DND-41 (cell line): Measurements from ENCODE around the gene SEMA4C.

Experiments used
- ATAC-seq: fragments of 200-7000 bp; cut with Tn5 transposase; 3 replicates; pipeline ENCODE4 v1.9.1; 2021; ENCODE audit warnings: low read depth; ENCODE audit not compliant: insufficient read depth
- DNase-seq: peaks from one replicate; pipeline ENCODE4 v3.0.0-alpha.2; 2020
- H2AFZ ChIP-seq: 2 replicates; pipeline ENCODE4 v1.6.0; 2012; ENCODE audit warnings: low read depth, low read length
- H3K27ac ChIP-seq: 2 replicates; pipeline ENCODE4 v1.5.1; 2012; ENCODE audit warnings: low read length, inconsistent platforms
- H3K27me3 ChIP-seq: fragments of 200-600 bp; sonication (generic); 2 replicates; pipeline ENCODE4 v1.6.0; 2012; ENCODE audit warnings: low read length, mild to moderate bottlenecking, inconsistent platforms; ENCODE audit not compliant: insufficient read depth, poor library complexity
- H3K36me3 ChIP-seq: 2 replicates; pipeline ENCODE4 v1.5.1; 2012; ENCODE audit warnings: low read length, inconsistent platforms; ENCODE audit not compliant: insufficient read depth
- H3K4me1 ChIP-seq: 2 replicates; pipeline ENCODE4 v1.5.1; 2012; ENCODE audit warnings: mild to moderate bottlenecking, low read length; ENCODE audit not compliant: insufficient read depth
- H3K4me2 ChIP-seq: 2 replicates; pipeline ENCODE4 v1.6.0; 2012; ENCODE audit warnings: mild to moderate bottlenecking, moderate library complexity, low read length, inconsistent platforms; ENCODE audit not compliant: insufficient read depth
- H3K4me3 ChIP-seq, 2 experiments: fragments of 200-600 bp in 1 of 2; shearing (Covaris generic) in 1 of 2; 2 replicates each; pipeline ENCODE4 v1.5.1; 2012 to 2016; ENCODE audit warnings: inconsistent platforms in 2 of 2, low read length in 2 of 2, mild to moderate bottlenecking in 2 of 2, low read depth in 1 of 2, moderate library complexity in 1 of 2
- H3K79me2 ChIP-seq: 2 replicates; pipeline ENCODE4 v1.6.0; 2012; ENCODE audit warnings: low read length, inconsistent platforms; ENCODE audit not compliant: insufficient read depth
- H3K9ac ChIP-seq: 2 replicates; pipeline ENCODE4 v1.6.0; 2012; ENCODE audit warnings: low read depth, mild to moderate bottlenecking, inconsistent platforms, low read length, moderate library complexity
- H3K9me3 ChIP-seq: 2 replicates; pipeline ENCODE4 v1.5.1; 2012; ENCODE audit warnings: low read length, moderate library complexity, mild to moderate bottlenecking, inconsistent platforms; ENCODE audit not compliant: insufficient read depth, severe bottlenecking
- H4K20me1 ChIP-seq: 2 replicates; pipeline ENCODE4 v1.6.0; 2012; ENCODE audit warnings: low read length; ENCODE audit not compliant: insufficient read depth
- EZH2 ChIP-seq: IDR thresholded peaks from 3 replicates; pipeline ENCODE4 v1.6.1; 2012; ENCODE audit warnings: borderline replicate concordance, low read depth, mild to moderate bottlenecking, moderate library complexity, low read length, inconsistent platforms; ENCODE audit not compliant: severe bottlenecking
- TF ChIP-seq, protein P1 (sequence below): IDR thresholded peaks from 2 replicates; pipeline ENCODE4 v1.5.1; 2012; ENCODE audit warnings: borderline replicate concordance, low read length, moderate library complexity, mild to moderate bottlenecking; ENCODE audit not compliant: poor library complexity, severe bottlenecking; ENCODE audit errors: extremely low read depth

SEMA4C gene

DNA sequence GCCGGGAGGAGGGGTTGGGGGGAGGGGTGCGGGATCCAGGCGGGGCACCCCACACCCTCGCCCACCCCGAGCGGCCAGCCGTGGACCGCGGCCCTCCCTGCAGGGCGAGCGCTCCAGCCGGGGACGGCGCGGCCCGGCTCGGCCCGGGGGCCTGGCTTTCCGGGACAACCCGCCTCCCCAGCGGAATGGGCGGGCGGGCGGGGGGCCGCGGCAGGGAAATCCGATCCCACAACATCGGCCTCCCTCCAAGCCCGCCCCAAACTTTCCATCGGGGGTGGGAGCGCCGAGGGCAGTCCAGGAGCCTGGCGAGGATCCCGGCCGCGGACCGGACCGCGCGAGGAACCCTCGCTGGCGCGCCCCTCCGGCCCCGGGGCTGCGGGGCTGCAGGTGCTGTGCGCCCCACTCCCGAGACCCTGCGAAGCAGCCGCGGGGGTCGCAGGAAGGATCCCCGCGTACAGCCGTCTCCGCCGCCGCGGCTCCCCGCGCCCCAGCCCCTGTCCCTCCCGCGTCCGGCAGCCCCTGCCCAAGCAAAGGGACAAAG, 529 bp downstream of the SEMA4C start:
- ATAC-seq: no peak
- Histone ChIP-seq H3K79me2 (no peaks in the 10 kb centered on the region), H2AFZ (no peak overlapping the region), H3K36me3 (no peaks in the 10 kb centered on the region), H3K4me2 (no peak overlapping the region), H3K9me3 (no peaks in the 10 kb centered on the region), H3K9ac (no peak overlapping the region), H4K20me1 (peaks cover 2% of the 10 kb centered on the region; the same call in 1 of the 2 replicates), H3K4me1 (no peaks in the 10 kb centered on the region), H3K27me3 (no peaks in the 10 kb centered on the region), H3K4me3 (no peak overlapping the region), H3K27ac (no peak overlapping the region)
- TF ChIP-seq, protein P1, sequence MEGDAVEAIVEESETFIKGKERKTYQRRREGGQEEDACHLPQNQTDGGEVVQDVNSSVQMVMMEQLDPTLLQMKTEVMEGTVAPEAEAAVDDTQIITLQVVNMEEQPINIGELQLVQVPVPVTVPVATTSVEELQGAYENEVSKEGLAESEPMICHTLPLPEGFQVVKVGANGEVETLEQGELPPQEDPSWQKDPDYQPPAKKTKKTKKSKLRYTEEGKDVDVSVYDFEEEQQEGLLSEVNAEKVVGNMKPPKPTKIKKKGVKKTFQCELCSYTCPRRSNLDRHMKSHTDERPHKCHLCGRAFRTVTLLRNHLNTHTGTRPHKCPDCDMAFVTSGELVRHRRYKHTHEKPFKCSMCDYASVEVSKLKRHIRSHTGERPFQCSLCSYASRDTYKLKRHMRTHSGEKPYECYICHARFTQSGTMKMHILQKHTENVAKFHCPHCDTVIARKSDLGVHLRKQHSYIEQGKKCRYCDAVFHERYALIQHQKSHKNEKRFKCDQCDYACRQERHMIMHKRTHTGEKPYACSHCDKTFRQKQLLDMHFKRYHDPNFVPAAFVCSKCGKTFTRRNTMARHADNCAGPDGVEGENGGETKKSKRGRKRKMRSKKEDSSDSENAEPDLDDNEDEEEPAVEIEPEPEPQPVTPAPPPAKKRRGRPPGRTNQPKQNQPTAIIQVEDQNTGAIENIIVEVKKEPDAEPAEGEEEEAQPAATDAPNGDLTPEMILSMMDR: no peak
- TF ChIP-seq EZH2: no peak
- DNase-seq: no peak

DNA sequence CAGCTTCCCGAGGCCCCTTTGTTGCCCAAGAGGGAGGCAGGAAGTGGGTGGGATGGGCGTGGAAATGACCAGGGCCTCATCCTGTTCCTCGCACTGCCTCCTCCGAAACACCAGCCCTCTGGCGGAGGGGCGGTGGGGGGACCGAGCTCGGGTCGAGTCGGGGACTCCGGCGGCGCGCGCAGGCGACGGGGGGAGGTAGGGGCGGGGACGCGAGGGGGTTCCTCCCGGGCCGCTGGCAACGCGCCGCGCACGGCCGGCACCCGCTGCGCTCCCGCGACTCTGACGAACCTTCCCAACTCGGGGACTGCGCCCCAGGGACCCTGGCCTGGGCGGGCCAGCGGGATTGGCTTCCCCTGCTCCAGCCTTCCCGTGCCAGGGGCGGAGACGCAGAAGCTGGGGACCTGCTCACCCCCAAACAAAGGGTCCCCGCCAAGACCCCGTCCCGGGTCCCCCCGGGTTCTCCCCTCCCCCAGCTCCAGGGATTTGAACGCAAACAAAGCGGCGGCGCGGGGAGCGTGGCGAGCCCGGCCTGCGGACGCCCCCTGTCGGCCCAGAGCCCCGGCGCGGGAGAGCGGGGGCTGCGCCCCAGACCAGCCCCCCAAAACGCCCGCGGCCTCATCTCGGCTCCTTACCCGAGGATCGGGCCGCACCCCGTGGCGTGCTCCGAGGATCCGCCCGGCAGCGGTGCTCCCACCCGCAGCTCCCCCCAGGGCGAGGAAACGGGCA, 1.2 kb downstream of the SEMA4C start:
- no peak overlapping the region for H3K4me2 ChIP-seq
- H3K4me1 ChIP-seq: no peaks in the 10 kb centered on the region
- H4K20me1 ChIP-seq: peaks cover 3% of the 10 kb centered on the region; the same call in 1 of the 2 replicates
- H3K9ac ChIP-seq: no peak overlapping the region
- no peak for TF ChIP-seq EZH2
- TF ChIP-seq, protein P1: no peak
- no peaks in the 10 kb centered on the region for H3K36me3 ChIP-seq
- ATAC-seq (no peak), DNase-seq (no peak)
- no peaks in the 10 kb centered on the region for H3K27me3 ChIP-seq
- no peaks in the 10 kb centered on the region for H3K9me3 ChIP-seq
- H3K4me3 ChIP-seq: no peak overlapping the region
- no peaks in the 10 kb centered on the region for H3K79me2 ChIP-seq
- H2AFZ ChIP-seq: no peak overlapping the region
- no peak overlapping the region for H3K27ac ChIP-seq

DNA sequence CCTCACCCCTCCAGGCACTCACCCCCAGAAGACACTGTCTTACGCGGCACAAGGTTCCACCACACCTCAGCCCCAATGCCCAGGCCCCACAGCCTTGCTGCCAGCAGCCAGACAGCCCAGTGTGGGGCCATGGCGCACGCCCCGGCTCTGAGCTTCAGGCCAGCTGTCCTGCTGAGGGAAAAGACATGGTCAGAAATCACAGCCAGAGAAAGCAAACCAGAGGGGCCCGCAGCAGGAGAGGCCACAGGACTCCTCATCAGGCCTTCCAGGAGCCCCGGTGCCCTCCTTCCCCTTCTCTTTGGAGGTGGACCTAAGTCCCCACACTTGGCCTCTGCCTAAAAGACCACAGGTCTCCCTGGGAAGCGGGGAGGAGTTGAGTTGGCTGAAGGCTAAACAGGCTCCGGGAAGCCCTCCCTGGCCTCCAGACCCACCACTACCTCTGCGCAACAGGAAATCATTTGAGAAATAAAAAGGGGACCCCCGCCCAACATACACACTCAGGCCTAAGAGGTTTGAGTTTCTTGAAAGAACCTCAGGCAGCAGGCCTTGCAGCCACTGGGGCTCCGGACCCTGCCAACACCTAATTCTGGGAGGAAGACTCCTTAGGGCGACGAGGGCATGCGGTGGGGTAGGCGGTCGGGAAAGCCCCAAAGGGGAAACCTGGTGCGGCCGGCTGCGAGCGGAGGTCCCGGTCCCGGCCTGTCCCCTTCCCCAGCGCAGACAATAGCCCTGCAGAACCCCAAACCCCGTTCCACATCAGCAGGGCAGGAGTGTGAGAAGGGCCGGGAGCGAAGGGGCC, 1.9 kb downstream of the SEMA4C start:
- Histone ChIP-seq H3K36me3 (no peaks in the 10 kb centered on the region), H3K27ac (no peak overlapping the region), H3K4me2 (no peak overlapping the region), H3K27me3 (no peaks in the 10 kb centered on the region), H2AFZ (no peak overlapping the region), H3K4me3 (no peak overlapping the region), H3K79me2 (no peaks in the 10 kb centered on the region), H3K4me1 (no peaks in the 10 kb centered on the region), H3K9me3 (no peaks in the 10 kb centered on the region), H3K9ac (no peak overlapping the region), H4K20me1 (peaks cover 3% of the 10 kb centered on the region; the same call in 1 of the 2 replicates)
- no peak for DNase-seq
- TF ChIP-seq, protein P1: no peak
- no peak for TF ChIP-seq EZH2
- no peak for ATAC-seq
